Measurements from ENCODE around the gene DISP3. TPM values are rescaled to one million over a fixed set of nuclear protein-coding genes. Genes with fewer than 3 reads are reported as not detected.

DISP3 gene
- total and polyA plus RNA-seq, 2 of the 13 experiments (the other 11 are each of a cell fraction or from before 2014, with no cell fraction given): 0.08 to 0.13 TPM

DNA sequence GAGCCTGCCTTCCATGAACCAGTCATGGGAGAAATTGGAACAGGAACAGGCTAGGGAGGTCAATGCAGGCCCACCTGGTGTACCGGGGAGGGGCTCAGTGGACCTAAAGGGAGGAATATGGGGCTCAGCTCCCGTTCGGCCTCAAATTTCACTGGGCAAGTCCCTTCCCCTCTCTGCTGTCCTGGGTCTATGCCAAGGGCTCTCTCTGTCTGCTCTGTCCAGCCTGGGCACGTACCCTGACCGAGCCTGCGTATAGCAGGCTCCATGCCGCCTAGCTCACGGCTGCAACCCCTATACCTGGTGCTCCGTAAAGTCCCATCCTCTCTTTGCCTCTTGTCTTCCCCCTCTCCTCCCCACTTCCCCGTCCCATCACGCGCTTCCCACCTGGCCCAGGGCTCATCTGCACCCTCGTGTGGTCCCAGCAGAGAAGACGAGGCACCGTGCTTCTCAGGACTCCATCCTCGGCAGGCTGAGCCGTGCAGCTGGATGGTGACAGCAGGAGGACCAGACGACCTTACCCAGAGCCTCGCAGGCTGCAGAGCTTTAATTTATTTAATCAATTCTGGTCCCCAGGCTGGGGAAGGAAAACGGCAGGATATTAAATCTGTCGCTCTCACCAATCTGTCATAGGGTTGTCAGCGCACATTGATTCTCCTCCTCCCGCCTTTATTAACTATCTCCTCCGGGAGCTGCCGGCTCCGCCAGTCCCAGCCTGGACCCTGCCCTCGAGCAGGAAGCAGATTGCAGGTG lies 25.0 kb upstream of the DISP3 start (continued):
- TF ChIP-seq EP300 (IDR thresholded peaks at IDR 0.05; ENCODE audit: low read depth in 2 of 2, low read length in 2 of 2) (no peak), EP300 (CRISPR knock-in tag; IDR thresholded peaks at IDR 0.05; ENCODE audit: borderline replicate concordance) (no peak), NFKBIZ (CRISPR knock-in tag; IDR thresholded peaks at IDR 0.05) (no peak), CC2D1A (CRISPR knock-in tag; IDR thresholded peaks at IDR 0.05) (no peak), HHEX (CRISPR knock-in tag; IDR thresholded peaks at IDR 0.05) (no peak)

DNA sequence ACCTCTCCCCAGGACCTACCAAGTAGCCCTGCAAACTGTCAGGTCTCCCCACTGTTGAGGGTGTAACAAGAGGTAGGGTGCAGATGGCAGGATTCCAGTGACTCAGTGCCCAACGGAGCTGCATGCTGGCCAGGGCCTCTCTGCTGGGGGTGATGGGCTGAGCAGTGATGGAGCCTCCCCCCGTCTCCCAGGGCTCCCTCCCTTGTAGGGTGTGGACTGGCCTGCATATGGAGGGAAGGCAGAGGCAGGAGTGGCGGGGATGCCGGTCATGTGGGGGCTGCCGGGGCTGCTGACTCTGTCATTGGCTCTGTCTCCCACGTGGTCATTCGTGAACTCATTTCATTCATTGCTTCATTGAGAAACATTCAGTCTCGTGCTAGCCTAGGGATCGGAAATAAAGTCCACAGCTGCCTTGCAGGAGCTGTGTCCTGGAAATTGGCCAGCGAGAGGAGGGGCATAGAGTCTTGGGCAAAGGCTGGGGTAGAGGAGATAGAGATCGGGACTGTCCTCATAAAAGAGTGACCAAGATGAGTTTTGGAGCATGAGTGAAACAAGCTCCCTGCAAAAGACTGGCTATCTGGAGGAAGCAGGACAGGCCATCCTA lies 22.9 kb upstream of the DISP3 start:
- Histone ChIP-seq H4K20me1 (ENCODE audit: insufficient read depth, low read length) (0 out of 2 replicates have a peak, but pooled peaks cover 3% of the 10 kb centered on the region), H3K4me3 (replicated peaks in 1 of 3; ENCODE audit: insufficient read depth in 1 of 3, low read depth in 2 of 3, low read length in 3 of 3) (no peak overlapping the region), H3K9me3 (ENCODE audit: low read length) (no peaks in the 10 kb centered on the region), H3K27ac (ENCODE audit: extremely low read length, insufficient read depth, low read length) (no peak overlapping the region), H3K9ac (ENCODE audit: insufficient read depth, low read depth, low read length) (no peak overlapping the region), H3K36me3 (replicated peaks in 1 of 2; ENCODE audit: control insufficient read depth in 1 of 2, insufficient read depth in 2 of 2, low read length in 2 of 2) (no peaks in the 10 kb centered on the region), H2AFZ (ENCODE audit: low read length) (no peak overlapping the region), H3K4me2 (ENCODE audit: low read depth, low read length) (no peak overlapping the region), H3K4me1 (ENCODE audit: insufficient read depth, low read length) (no peaks in the 10 kb centered on the region), H3K79me2 (ENCODE audit: insufficient read depth, low read length) (no peaks in the 10 kb centered on the region), H3K27me3 (ENCODE audit: control insufficient read depth in 1 of 2, insufficient read depth in 2 of 2, low read length in 2 of 2) (peaks cover 14 to 82% of the 10 kb centered on the region in 2 experiments; a peak in 4 of 5 replicates)
- DNase-seq (ENCODE audit: low spot score) (no peak), ATAC-seq (no peak), FAIRE-seq (no peak)
- CTCF ChIA-PET (ENCODE audit: low intra/inter-chr PET ratio, low total read pairs): no interaction called here
- no TSS peak for BruUV-seq (replicated peaks)
- in situ Hi-C loops (cut with HindIII; ENCODE audit: extremely low pct_ligation_motif_present, low pct_unique_long_range_greater_than_20kb) (no loop called here), intact Hi-C loops (cut with micrococcal nuclease; ENCODE audit: unreplicated experiment) (no loop called here)
- POLR2A ChIA-PET: no interaction called here
- 0% methylated on average over 3 of the region's 11 CpGs for WGBS (ENCODE audit: low lambda C conversion rate)
- TF ChIP-seq ARNT2 (CRISPR knock-in tag; IDR thresholded peaks at IDR 0.05; ENCODE audit: low read depth): no peak

DNA sequence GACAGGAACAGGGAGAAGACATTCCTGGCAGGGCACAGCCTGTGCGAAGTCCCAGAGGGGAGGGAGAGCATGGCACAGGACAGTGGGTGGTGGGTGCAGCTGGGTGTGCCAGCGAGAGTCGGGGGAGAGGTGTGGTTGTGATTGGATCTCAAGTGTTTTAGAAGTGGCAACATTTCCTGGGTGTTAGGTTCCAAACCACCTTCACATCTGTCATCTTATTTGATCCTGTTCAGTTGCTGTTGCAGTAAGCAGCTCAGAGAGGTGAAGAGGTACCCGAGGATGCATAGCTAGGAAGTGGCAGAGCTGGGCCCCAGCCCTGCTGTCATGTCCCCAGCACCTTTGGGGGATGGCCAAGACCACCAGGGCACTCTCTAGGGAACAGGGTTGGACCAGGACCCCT lies 22.0 kb upstream of the DISP3 start:
- peaks cover 12 to 91% of the 10 kb centered on the region in 2 experiments; a peak in 4 of 5 replicates for H3K27me3 ChIP-seq (ENCODE audit: control insufficient read depth in 1 of 2, insufficient read depth in 2 of 2, low read length in 2 of 2)
- BruUV-seq (replicated peaks): no TSS peak
- CTCF ChIA-PET (ENCODE audit: low intra/inter-chr PET ratio, low total read pairs): no interaction called here
- intact Hi-C loops (cut with micrococcal nuclease; ENCODE audit: unreplicated experiment): no loop called here
- ATAC-seq (no peak), FAIRE-seq (no peak), DNase-seq (ENCODE audit: low spot score) (no peak)
- H3K4me2 ChIP-seq (ENCODE audit: low read depth, low read length): no peak overlapping the region
- TF ChIP-seq MEF2D (CRISPR knock-in tag; IDR thresholded peaks at IDR 0.05) (no peak), IRX3 (CRISPR knock-in tag; IDR thresholded peaks at IDR 0.05; ENCODE audit: borderline replicate concordance, low read depth) (no peak), ZFP37 (CRISPR knock-in tag; IDR thresholded peaks at IDR 0.05; ENCODE audit: borderline replicate concordance) (no peak), ZNF501 (CRISPR knock-in tag; IDR thresholded peaks at IDR 0.05) (no peak), ELF4 (CRISPR knock-in tag; IDR thresholded peaks at IDR 0.05; ENCODE audit: borderline replicate concordance) (no peak), ZNF10 (CRISPR knock-in tag; IDR thresholded peaks at IDR 0.05; ENCODE audit: borderline replicate concordance, low read depth) (no peak), GLI4 (CRISPR knock-in tag; IDR thresholded peaks at IDR 0.05; ENCODE audit: borderline replicate concordance) (no peak), ZNF563 (CRISPR knock-in tag; IDR thresholded peaks at IDR 0.05) (no peak)
- TF ChIP-seq, protein P1, sequence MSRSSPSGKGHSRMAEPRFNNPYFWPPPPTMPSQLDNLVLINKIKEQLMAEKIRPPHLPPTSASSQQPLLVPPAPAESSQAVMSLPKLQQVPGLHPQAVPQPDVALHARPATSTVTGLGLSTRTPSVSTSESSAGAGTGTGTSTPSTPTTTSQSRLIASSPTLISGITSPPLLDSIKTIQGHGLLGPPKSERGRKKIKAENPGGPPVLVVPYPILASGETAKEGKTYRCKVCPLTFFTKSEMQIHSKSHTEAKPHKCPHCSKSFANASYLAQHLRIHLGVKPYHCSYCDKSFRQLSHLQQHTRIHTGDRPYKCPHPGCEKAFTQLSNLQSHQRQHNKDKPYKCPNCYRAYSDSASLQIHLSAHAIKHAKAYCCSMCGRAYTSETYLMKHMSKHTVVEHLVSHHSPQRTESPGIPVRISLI (CRISPR knock-in tag; IDR thresholded peaks at IDR 0.05; ENCODE audit: borderline replicate concordance): no peak
- WGBS (ENCODE audit: low lambda C conversion rate): 0% methylated on average over 3 of the region's 4 CpGs
- H4K20me1 ChIP-seq (ENCODE audit: insufficient read depth, low read length): 0 out of 2 replicates have a peak, but pooled peaks cover 3% of the 10 kb centered on the region
- no peak overlapping the region for H3K27ac ChIP-seq (ENCODE audit: extremely low read length, insufficient read depth, low read length)
- no peaks in the 10 kb centered on the region for H3K4me1 ChIP-seq (ENCODE audit: insufficient read depth, low read length)
- H3K9ac ChIP-seq (ENCODE audit: insufficient read depth, low read depth, low read length): no peak overlapping the region
- POLR2A ChIA-PET: no interaction called here
- no peaks in the 10 kb centered on the region for H3K9me3 ChIP-seq (ENCODE audit: low read length)
- no peak overlapping the region for H3K4me3 ChIP-seq (replicated peaks in 1 of 3; ENCODE audit: insufficient read depth in 1 of 3, low read depth in 2 of 3, low read length in 3 of 3)
- no peaks in the 10 kb centered on the region for H3K79me2 ChIP-seq (ENCODE audit: insufficient read depth, low read length)
- in situ Hi-C loops (cut with HindIII; ENCODE audit: extremely low pct_ligation_motif_present, low pct_unique_long_range_greater_than_20kb): no loop called here
- H3K36me3 ChIP-seq (replicated peaks in 1 of 2; ENCODE audit: control insufficient read depth in 1 of 2, insufficient read depth in 2 of 2, low read length in 2 of 2): no peaks in the 10 kb centered on the region
- no peak overlapping the region for H2AFZ ChIP-seq (ENCODE audit: low read length)

Measured in HepG2 (cell line).